Body of pancreas (tissue), 4 donors: Measurements from ENCODE around the gene SOCS6. TPM values are rescaled to one million over a fixed set of nuclear protein-coding genes. Genes with fewer than 3 reads are reported as not detected.

Source experiments
- ATAC-seq: fragments of 150-250 bp; one replicate; pipeline ENCODE4 v1.9.1; 2016
- DNase-seq, 4 donors: peaks; one replicate each; pipeline ENCODE4 v3.0.0-alpha.2; 2019
- H3K27ac ChIP-seq, 4 donors: fragments of 200-600 bp; sonication (generic); 1 replicate in 3 of 4; 2 replicates in 1 of 4; pipeline versions ENCODE4 v1.5.1 to v1.6.1; 2016 to 2019; ENCODE audit warnings: mild to moderate bottlenecking in 1 of 4, mixed read lengths in 1 of 4, moderate library complexity in 1 of 4
- H3K27me3 ChIP-seq, 2 donors: fragments of 200-600 bp; sonication (generic); one replicate each; pipeline ENCODE4 v1.6.0; 2016; ENCODE audit warnings: mild to moderate bottlenecking in 1 of 2
- H3K36me3 ChIP-seq, 2 donors: fragments of 200-600 bp; sonication (generic); replicated peaks in 1 of 2; 2 replicates each; pipeline ENCODE4 v1.5.1; 2016; ENCODE audit warnings: low read depth in 2 of 2; ENCODE audit not compliant: insufficient read depth in 1 of 2
- H3K4me1 ChIP-seq: fragments of 200-600 bp; sonication (generic); one replicate; pipeline ENCODE4 v1.6.0; 2016
- H3K4me3 ChIP-seq, 2 donors: fragments of 200-600 bp; sonication (generic); 1 replicate in 1 of 2; 2 replicates in 1 of 2; pipeline ENCODE4 v1.5.1; 2016 to 2019
- H3K9me3 ChIP-seq, 3 donors: fragments of 200-600 bp; sonication (generic); 1 replicate in 2 of 3; 2 replicates in 1 of 3; pipeline ENCODE4 v1.5.1; 2016
- POLR2A ChIP-seq, 3 donors: fragments of 450-650 bp; IDR thresholded peaks; one replicate each; pipeline ENCODE4 v1.6.1; 2016; ENCODE audit warnings: antibody characterized with exemption in 3 of 3, mild to moderate bottlenecking in 2 of 3
- WGBS, 2 donors: methylation state at CpG; one replicate each; pipeline ENCODE4 v1.1.5; 2017; 5-methylcytosine and 5-hydroxymethylcytosine counted together
- intact Hi-C: fragments of 100-400 bp; cut with DNase I; formaldehyde crosslinking; loops from one replicate; pipeline ENCODE4 v1.15.1; 2023
- total RNA-seq, 2 donors: library from RNA; depleted of rRNA; stranded (reverse); fragments of >200 nt; gene quantifications; one replicate each; pipeline ENCODE4 v1.1.0, GENCODE V29; 2016
- TF ChIP-seq, protein P1 (sequence below), 7 experiments: fragments of 450-650 bp in 4 of 7; fragments of 200-600 bp in 3 of 7; sonication (generic) in 3 of 7; IDR thresholded peaks; one replicate each; pipeline ENCODE4 v1.5.1; 2016 to 2019; ENCODE audit warnings: antibody characterized with exemption in 7 of 7

SOCS6 gene
- total RNA-seq, 2 donors from 2014 or later, result 7.3 to 17.9 TPM

DNA sequence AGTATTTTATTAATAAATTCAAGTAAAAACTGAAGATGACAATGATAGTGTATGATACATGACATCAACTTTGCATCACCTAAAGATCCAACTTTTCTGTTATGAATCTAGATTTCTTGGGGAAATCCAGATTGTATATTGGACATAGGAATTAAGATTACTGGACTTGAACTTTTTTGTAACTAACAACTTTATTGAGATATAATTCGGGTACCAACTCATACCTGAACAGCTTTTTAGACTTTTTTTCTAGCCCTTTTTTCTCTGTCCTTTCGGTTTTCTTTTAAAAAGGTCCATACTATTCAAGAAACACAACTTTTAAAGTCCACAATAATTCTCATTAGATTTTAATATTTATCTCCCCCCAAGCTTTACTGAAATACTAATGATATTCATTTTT, 1.1 kb upstream of the SOCS6 start:
- H3K27me3 ChIP-seq, result no peaks in the 10 kb centered on the region
- no peaks in the 10 kb centered on the region for H3K36me3 ChIP-seq
- ATAC-seq, result no peak
- H3K9me3 ChIP-seq, result no peaks in the 10 kb centered on the region
- no peak for DNase-seq
- H3K4me3 ChIP-seq, result no peak overlapping the region
- 93 to 94% methylated on average over 2 of the region's 2 CpGs for WGBS, 2 donors
- peaks cover 26% of the 10 kb centered on the region for H3K4me1 ChIP-seq
- H3K27ac ChIP-seq, result peak overlapping the region in 1 of 4 donors; percentile 90
- intact Hi-C loops, result no loop called here
- TF ChIP-seq, protein P1, sequence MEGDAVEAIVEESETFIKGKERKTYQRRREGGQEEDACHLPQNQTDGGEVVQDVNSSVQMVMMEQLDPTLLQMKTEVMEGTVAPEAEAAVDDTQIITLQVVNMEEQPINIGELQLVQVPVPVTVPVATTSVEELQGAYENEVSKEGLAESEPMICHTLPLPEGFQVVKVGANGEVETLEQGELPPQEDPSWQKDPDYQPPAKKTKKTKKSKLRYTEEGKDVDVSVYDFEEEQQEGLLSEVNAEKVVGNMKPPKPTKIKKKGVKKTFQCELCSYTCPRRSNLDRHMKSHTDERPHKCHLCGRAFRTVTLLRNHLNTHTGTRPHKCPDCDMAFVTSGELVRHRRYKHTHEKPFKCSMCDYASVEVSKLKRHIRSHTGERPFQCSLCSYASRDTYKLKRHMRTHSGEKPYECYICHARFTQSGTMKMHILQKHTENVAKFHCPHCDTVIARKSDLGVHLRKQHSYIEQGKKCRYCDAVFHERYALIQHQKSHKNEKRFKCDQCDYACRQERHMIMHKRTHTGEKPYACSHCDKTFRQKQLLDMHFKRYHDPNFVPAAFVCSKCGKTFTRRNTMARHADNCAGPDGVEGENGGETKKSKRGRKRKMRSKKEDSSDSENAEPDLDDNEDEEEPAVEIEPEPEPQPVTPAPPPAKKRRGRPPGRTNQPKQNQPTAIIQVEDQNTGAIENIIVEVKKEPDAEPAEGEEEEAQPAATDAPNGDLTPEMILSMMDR (IDR thresholded peaks at IDR 0.05), result no peak
- no peak for TF ChIP-seq POLR2A (IDR thresholded peaks at IDR 0.05)

DNA sequence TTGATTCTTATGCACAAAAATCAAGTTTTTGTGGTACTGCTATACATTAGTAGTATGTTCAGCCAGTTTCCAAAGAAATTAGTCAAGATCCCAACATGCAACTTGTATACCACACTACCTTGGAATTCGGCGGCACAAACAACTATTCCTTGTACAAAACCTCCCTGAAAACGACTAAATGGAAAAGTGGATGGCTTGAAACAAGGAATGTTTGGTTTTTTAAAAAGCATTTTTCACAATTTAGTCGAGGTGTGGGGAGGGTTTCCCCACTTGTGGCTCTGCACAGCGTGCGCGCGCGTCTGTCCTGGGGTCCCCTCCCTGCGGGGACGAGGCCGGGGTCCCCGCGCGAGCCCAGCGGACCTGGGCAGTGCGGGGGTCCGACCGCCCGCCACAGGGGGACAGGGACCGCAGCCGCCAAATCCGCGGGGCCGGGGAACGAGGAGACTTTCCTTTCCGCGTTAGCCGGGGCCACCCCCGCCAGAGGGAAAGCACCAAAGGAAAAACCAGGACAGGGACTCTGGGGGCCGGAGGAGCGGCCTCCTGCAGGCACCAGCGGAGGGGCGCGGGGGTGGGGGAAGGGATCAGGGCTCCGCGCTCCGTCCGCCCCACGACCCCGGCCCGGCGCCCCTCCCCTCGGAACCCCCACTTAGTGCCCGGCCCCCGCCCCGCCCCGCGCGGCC, 534 bp upstream of the SOCS6 start:
- Histone ChIP-seq H3K27me3 (no peaks in the 10 kb centered on the region), H3K27ac (peak overlapping the region; percentile 55 to 90 (median 82)), H3K9me3 (no peaks in the 10 kb centered on the region), H3K36me3 (no peaks in the 10 kb centered on the region), H3K4me3 (peak overlapping the region in 1 of 2 donors; percentile 61), H3K4me1 (peaks cover 27% of the 10 kb centered on the region)
- DNase-seq (peak; percentile 39 to 56 (median 42)), ATAC-seq (peak; percentile 52)
- WGBS, 2 donors, result 3% methylated on average over 30 to 37 of the region's 50 CpGs
- intact Hi-C loops, result no loop called here
- no peak for TF ChIP-seq POLR2A (IDR thresholded peaks at IDR 0.05)
- TF ChIP-seq, protein P1 (IDR thresholded peaks at IDR 0.05), result no peak

DNA sequence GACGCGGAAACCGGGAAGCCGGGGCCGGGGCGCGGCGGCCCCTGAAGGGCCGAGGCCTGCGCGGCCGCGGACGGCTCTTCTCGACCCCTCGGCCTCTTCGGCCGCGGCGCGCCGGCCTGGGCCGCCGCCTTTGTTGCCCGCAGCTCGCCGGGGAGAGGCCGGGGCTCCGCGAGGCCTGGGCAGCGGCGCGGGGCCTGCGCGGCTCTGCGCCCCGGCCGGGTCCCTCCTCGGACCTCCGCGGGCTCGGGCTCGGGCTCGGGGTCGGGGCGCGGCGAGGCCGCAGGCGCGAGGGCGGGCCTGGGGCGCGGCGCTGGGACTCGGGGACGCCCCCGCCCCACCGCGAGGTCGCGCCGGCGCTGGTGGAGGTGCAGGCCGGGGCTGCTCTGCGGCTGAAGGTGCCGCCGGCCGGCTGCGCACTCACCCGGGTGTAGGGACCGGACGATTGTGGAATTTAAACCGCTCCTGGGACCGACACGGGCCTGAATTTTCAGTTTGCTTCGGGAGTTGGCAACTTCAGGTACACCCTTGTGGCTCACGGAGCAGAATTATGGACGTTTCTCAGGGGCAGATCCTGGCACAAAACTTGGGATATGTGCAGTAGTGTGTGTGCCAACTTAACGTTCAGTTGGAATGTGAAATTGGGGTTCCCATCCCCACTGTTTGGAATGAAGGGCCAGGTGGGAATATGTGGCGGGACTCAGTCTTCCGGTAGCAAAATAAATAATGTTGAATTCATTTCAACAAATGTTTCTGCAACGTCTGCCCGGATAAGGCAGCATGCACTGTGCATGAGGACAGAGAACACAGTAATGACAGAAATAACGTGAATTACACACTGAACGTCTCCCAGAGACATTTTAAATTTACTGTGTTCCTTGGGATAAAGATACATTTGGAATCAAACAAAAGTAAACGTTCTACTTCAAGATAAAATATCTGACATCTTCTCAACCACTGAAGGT, 787 bp downstream of the SOCS6 start:
- H3K4me3 ChIP-seq, result peak overlapping the region; percentile 11 to 32
- no peaks in the 10 kb centered on the region for H3K9me3 ChIP-seq
- peaks cover 29% of the 10 kb centered on the region for H3K4me1 ChIP-seq
- H3K27me3 ChIP-seq, result no peaks in the 10 kb centered on the region
- intact Hi-C loops, result no loop called here
- TF ChIP-seq, protein P1 (IDR thresholded peaks at IDR 0.05), result no peak
- TF ChIP-seq POLR2A (IDR thresholded peaks at IDR 0.05), result peak in 2 of 3 donors; percentile 8 to 9
- DNase-seq, result peak; percentile 20 to 52 (median 38)
- H3K27ac ChIP-seq, result peak overlapping the region; percentile 55 to 90 (median 82)
- H3K36me3 ChIP-seq, result no peaks in the 10 kb centered on the region
- WGBS, 2 donors, result 0 to 1% methylated on average over 10 to 36 of the region's 87 CpGs
- peak; percentile 67 for ATAC-seq

GRCh38 chr18:70290482-70291294, 1.8 kb downstream of the SOCS6 start:
- Histone ChIP-seq H3K27me3 (no peaks in the 10 kb centered on the region), H3K9me3 (no peaks in the 10 kb centered on the region), H3K4me3 (no peak overlapping the region), H3K27ac (peak overlapping the region in 3 of 4 donors; percentile 82 to 90 (median 82)), H3K36me3 (no peaks in the 10 kb centered on the region), H3K4me1 (peaks cover 40% of the 10 kb centered on the region)
- no peak for DNase-seq
- WGBS, 2 donors, result 39 to 45% methylated on average over 11 of the region's 11 CpGs
- intact Hi-C loops, result no loop called here
- TF ChIP-seq, protein P1 (IDR thresholded peaks at IDR 0.05), result no peak
- TF ChIP-seq POLR2A (IDR thresholded peaks at IDR 0.05), result no peak
- no peak for ATAC-seq
